Adrenal gland (tissue), 5 donors: Measurements from ENCODE around the gene MRPS26.

ENCODE experiments used
- POLR2A ChIP-seq, 2 donors: fragments of 450-650 bp; IDR thresholded peaks; one replicate each; pipeline ENCODE4 v1.6.1; 2017; ENCODE audit warnings: antibody characterized with exemption in 2 of 2, mild to moderate bottlenecking in 2 of 2, moderate library complexity in 1 of 2
- TF ChIP-seq, protein P1 (sequence below), 6 experiments: fragments of 450-650 bp in 4 of 6; fragments of 200-600 bp in 2 of 6; sonication (generic) in 1 of 6; IDR thresholded peaks; 1 replicate in 5 of 6; 2 replicates in 1 of 6; pipeline versions ENCODE4 v1.5.1 to v1.8.0; 2016 to 2021; ENCODE audit warnings: antibody characterized with exemption in 6 of 6, mild to moderate bottlenecking in 2 of 6, moderate library complexity in 1 of 6
- donor health status: DM: no; HTN: no; CAD: no.

DNA sequence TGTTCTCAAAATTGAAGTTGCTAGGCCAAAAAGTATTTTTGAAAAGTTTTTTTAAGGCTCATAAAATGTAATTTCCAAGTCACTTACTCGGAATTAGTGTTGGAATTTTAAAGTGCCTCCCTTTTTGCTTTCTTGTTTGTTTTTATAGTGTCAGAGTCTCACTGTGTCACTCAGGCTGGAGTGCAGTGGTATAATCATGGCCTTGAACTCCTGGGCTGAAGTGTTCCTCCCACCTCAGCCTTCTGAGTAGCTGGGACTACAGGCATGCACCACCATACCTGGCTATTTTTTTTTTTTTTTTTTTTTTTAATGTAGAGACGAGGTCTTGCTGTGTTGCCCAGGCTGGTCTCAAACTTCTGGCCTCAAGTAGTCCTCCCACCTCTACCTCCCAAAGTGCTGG, 42.4 kb upstream of the MRPS26 start:
- TF ChIP-seq, protein P1, sequence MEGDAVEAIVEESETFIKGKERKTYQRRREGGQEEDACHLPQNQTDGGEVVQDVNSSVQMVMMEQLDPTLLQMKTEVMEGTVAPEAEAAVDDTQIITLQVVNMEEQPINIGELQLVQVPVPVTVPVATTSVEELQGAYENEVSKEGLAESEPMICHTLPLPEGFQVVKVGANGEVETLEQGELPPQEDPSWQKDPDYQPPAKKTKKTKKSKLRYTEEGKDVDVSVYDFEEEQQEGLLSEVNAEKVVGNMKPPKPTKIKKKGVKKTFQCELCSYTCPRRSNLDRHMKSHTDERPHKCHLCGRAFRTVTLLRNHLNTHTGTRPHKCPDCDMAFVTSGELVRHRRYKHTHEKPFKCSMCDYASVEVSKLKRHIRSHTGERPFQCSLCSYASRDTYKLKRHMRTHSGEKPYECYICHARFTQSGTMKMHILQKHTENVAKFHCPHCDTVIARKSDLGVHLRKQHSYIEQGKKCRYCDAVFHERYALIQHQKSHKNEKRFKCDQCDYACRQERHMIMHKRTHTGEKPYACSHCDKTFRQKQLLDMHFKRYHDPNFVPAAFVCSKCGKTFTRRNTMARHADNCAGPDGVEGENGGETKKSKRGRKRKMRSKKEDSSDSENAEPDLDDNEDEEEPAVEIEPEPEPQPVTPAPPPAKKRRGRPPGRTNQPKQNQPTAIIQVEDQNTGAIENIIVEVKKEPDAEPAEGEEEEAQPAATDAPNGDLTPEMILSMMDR (IDR thresholded peaks at IDR 0.05) = no peak
- TF ChIP-seq POLR2A (IDR thresholded peaks at IDR 0.05) = no peak
